DMS53 (cell line): ENCODE data around the gene LTK.
A peak's percentile ranks its signal among the peaks of the same experiment; 100 is the strongest.

Experiments used
- DNase-seq: peaks from one replicate; lab custom pipeline; 2025; lab: John Stamatoyannopoulos, UW

Gene LTK

DNA sequence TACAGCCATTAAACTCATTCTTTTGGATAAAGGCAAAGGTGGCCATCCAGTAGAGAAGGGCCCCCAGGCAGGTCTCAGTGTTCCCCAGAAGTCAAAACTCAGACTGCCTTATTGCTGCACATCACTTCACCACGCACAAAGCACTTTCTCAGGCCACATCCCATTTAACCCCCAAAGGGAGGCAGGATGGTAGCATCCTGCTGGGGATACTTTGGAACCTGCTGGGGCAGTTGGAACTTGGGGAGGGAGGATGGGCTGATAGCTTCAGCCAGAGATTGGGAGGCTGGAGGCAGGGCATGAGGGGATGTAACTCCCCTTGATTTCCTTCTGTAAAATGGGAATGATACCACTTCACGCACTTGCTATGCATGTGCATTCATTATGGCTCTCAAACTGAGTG lies 15.0 kb downstream of the LTK start:
- no peak for DNase-seq

DNA sequence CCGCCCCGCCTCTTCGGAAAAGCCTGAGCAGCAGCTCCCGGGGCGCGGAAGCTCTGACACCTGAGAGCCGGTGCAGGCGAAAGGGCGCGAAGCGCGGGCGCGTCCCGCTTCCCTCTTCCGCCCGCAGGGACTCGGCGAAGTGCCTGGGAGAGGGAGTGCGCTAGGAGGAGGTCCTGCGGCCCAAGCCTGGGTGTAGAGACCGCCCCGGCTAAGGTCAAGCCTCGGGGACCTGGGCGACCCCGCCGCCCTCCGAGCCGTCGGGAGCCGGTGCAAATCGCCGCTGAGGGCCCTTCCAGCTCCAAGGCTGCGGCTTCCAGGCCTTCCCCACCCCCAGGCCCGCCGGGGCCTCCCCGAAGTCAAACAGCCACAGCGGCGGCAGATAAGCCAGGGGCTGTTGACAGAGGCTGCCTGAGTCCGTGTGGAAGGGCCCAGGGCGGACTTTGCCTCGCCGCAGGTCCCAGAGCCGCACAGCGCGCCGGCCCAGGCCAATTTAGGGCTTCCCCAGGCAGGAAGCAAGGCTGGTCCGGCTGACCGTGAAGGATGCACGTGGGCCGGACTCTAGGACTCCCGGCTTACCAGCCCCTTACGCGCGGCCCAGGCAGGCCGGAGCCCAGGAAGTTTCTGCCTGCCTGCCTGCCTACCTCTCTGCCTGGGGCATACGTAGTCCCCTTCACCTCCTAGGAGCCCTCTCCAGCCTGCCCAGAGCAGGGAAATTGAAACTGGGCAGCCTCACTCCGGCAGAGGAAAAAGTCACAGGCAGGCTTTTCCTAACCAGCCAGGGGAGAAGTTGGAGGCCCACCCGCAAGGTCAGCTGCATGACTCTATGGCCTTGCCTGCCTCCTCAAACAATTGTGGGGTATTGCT lies 17.7 kb downstream of the LTK start:
- DNase-seq = peak; percentile 75

DNA sequence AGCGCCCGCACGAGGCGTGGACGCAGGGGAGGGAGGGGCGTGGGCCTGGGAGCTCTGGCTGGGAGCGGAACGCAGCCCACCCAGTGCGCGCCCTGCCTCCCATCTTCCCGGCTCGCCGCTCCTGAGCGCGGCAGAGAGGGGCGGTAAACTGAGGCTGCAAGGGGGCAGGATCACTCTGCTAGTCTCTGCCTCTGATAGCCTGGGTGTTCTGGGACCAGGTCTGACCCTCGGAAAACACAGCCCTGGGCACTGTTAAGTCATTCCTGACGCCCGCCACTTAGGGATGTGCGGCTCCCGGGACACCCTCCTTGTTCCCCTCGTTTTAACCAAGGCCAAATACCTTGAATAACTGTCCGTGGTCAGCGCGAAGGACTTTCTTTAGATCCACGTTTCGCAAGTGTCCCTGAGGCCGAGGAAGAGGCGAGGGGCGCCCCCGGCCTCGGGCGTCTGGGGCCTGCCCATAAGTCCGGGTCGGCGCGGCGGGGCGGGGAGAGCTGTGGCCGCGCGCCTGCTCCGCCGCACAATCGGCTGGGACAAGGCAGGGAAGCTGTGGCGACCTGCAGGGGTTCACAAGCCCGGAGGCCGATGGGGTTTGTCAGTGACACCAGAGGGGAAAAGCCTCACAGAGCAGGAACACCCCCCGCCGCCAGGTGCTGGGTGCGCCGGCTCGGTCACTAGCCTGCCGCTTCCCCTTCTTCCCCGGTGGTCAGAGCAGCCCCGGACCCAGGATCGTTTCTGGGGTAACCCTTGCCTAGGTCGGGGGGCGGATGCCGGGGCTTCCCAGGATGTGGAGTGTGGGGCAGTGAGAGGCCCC lies 18.5 kb downstream of the LTK start:
- DNase-seq = peak; percentile 78

DNA sequence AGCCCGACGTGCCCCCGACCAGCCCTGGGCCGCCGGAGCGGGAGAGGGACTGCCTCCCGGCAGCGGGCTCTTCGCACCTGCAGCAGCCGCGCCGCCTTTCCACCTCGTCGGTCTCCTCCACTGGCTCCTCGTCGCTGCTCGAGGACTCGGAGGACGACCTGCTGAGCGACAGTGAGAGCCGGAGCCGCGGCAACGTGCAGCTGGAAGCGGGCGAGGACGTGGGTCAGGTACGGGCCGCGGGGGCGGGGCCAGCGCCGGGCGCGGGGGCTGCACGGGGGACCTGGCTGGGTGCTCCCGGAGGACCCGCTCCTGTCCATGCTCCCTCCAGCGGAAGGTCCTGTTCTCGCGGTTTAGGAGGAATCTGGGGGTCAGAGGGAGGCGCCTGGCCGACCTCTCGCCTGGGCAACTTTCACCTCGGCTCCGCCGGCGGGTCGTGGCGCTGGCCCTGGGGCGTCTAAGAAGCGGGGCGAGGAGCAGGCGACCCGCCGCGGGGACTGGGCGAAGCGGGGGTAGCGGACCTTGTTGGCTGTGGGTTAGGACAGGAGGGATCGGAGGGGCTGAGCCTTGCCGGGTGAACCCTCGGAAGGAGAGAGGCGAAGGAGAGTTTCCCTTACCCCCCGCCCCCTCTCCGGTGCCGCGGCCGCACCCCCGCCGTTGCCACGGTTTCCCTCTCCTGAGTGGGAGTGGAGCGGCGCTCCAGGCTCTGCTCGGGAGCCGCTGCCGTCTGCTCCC lies 19.3 kb downstream of the LTK start:
- DNase-seq = peak; percentile 85

DNA sequence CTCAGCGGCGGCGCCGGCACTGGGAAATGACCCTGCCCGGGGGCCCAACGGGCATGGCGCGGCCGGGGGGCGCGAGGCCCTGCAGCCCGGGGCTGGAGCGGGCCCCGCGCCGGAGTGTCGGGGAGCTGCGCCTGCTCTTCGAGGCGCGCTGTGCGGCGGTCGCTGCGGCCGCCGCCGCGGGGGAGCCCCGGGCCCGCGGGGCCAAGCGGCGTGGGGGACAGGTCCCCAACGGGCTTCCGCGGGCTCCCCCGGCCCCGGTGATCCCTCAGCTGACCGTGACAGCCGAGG lies 19.8 kb downstream of the LTK start:
- no peak for DNase-seq

DNA sequence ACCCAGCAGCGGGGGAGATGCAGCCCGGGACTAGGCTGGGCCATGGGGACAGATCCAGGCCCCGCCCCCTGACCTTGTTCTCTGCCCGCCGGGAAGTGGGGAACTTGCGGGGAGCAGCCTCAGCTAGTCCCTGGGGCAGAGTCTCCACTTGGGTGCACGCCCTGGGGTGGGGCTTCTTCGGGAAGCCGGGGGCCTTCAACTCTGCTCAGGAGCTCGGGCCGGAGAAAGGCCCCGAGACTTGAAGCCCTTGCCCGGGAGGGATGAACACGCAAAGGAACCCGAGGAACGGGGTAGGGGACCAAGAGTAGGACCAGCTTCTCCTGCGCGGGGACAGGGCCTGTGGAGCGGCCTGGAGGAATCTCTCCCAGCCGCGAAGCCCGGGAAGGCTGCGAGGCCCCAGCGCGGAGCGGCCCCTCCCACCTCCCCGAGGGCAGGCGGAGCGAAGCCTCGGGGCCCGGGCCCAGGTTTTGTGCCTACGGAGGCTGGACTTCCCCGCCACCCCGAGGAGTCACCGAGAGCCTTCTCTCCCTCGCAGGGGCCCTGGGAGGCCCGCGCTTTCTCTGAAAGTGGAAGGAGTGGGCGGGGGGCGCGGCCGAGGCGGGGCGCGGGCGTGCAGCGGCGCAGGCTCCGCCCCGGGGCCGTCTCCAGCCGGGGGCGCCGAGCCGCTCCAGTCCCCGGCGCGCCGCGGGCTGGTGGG lies 20.3 kb downstream of the LTK start, which contains the start of gene ITPKA:
Gene ITPKA (plus strand): TSS at position 670 of the 697 bp plus-strand sequence. CDS start 54 bp downstream, outside the sequence.
- peak; percentile 89 for DNase-seq

DNA sequence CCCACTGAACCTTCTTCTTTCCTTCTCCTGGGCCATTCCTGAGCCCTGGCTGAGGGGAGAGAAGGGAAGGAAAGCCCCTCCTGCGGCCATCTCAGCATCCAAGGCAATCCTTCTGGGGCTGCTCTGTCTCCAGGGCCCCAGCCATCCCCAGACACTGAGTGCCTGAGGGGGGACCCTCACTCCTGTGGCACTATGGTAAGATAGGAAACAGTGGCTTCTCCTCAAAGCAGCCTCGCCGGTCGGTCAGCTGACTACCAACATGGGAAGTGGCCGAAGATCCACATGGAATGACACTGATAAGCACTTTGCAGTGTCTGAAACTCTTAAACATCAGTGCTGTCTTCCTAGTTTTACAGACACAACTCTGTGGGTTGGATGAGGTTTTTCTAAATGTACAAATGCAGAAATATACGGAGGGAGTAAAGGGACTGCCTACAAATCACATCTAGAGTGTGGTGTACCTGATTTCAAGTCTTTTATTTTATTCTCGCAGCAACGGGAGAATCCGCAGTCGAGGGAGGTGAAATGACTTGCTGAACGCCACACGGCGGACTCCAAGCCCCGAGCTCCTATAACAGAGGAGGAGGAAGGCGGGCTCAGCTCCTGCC lies 20.9 kb downstream of the LTK start:
- peak; percentile 59 for DNase-seq

DNA sequence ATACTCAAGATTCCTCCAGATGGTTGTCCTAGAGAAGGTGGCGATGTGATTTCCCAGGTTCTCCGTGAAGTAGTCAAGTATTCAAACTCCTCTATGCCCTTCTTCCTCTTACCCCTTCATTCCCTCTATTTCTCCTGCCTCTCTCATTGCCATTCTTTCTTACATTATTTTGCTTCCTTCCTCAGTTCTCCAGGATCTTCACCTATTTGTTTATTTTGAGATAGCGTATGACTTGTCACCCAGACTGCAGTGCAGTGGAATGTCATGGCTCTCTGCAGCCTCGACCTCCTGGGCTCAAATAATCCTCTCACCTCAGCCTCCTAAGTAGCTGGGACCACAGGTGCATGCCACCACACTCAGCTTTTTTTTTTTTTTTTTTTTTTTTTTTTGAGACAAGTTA lies 21.7 kb downstream of the LTK start:
- DNase-seq = no peak

DNA sequence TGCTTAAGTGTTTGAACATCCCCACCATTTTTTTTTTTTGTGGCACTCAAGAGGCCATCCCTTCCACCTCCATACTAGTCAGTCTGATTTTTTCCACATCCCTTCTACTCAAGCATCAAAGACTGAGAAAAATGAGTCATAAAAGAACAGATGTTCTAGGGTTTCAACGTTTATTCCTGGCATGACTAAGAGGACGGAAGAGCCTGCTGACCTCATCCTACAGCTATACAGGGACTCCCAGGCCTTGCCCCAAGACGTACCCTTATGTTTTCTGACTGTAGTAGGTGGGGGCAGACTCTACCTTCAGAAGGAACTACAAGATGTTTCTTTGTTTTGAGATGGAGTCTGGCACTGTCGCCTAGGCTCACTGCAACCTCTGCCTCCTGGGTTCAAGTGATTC lies 23.3 kb downstream of the LTK start:
- DNase-seq = peak; percentile 94

DNA sequence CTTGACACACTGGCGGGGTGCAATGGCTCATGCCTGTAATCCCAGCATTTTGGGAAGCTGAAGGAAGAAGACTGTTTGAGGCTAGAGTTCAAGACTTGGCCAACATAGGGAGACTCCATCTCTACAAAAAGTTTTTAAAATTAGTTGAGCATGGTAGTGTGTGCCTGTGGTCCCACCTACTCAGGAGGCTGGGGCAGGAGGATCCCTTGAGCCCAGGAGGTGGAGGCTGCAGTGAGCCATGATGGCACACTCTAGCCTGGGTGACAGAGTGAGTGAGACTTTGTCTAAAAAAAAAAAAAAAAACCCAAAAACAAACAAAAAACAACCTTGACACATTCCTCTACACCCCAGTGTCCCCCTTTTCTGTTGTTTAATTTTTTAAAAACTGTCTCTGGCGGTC lies 24.0 kb downstream of the LTK start:
- no peak for DNase-seq

DNA sequence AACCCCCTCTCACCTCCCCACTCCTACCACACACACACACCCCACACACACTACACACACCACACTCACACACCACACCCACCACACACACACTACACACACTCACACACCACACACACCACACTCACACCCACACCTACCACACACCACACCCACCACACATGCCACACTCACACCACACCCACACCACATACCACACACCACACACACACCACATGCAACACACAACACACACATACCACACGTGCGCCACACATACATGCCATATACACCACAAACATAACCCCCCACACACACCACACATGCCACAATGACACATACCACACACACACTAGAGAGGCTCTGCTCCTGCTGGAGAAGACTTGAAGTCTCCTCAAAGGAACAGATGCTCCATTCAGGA lies 25.8 kb downstream of the LTK start:
- no peak for DNase-seq

DNA sequence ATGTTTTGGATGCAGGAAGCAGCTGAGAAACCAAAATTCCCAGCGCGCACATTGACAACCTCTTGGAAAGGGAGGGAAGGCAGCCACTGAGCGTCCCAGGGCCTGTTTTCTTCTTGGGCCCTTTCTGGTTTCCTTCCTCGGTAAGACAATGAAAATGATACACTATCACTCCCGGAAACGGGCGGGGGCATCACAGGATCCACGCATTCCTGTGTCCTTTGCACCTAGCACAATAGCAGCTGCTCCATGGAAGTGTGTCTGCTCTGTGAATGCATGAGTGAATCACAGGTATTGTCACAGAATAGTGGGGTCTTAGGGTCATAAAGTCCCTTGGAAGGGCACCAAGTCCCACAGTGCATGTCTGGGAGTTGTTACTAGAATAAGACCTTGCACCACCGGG lies 26.2 kb downstream of the LTK start:
- no peak for DNase-seq

DNA sequence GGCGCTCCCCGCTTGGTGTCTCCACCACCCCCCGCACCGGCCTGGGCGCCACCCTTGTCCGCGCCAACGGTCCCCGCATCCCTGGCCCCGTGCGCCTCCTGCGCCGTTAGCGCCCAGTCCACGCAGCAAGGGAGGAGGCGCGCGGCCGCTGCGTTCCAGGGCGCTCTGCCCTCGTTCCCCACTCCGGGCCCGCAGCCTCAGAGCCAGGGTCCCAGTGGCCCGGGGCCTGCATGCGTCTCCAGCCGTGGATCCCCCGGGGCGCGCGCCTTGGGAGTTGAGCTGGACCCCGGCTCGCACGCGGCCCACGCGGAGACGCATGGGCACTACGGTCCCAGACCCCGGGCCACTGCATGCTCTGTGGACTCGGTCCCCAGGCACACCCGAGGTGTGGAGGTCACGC lies 27.3 kb downstream of the LTK start:
- DNase-seq = no peak

DNA sequence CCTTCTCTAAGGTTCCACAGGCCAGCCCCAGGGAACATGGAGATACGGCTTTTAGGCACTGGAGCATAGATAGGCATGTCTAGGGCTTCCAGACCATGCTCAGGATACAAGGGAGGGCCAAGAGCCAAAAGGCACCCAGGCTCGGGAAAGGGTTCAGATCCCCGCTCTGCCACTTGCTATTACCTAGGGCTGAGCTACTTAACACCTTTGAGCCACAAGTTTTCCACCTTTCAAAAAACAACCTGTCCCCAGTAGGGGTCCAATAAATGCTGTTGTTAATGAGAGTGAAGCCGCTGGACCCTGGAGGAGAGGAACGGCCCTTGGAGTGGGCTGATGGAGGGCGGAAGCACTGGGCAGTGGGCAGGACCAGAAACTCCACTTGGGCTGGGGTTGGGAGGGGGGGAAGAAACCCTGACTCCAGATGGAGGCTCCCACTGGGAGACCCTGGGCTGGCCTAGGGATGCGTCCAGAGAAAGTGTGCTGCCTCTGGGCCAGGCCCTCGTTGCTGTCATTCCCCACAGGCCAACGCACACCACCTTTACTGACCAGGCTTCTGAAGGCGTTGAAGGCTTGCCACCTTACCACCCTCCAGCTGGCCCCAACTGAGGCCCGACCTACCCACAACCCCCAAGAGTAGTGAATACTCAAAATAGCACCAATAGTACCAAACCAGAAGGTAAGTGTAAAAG lies 28.5 kb downstream of the LTK start:
- DNase-seq = no peak

DNA sequence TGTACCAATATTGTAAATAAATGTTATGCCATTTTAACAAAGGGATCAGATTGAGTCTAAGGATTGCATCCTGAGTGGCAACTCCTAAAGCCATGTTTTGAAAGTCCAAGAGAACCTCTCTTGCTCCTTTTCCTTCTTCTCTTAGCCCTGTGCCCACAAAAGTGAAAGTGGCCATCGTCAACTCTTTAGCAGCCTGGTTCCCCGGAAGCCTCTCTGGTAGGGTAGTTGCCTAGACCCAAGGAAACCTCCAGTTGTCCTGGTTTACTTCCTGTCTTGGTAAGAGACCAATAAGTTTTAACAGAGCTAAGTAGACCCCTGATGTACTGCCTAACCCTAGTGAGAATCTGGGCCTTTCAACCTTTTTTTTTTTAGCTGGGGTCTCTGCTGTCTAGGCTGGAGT lies 30.1 kb downstream of the LTK start:
- no peak for DNase-seq

DNA sequence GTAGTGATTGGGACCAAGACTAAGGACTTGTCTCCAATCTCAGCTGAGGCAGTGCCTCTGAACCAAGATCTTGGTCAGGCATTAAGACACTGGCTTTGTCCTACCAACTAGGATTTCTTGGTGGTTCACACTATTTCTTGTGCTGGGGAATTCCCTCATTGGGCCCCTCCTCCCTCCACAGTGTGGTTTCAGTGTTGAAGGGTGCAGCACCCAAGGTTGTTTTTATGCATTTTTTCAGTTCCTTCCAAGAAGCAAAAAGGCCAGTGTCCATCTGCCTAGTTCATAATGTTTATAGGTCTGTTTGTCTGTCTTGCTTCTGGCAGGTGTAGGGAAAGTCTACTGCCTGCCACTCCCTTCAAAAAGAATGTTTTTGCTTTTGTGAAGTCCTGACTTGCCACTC lies 30.5 kb downstream of the LTK start:
- no peak for DNase-seq

DNA sequence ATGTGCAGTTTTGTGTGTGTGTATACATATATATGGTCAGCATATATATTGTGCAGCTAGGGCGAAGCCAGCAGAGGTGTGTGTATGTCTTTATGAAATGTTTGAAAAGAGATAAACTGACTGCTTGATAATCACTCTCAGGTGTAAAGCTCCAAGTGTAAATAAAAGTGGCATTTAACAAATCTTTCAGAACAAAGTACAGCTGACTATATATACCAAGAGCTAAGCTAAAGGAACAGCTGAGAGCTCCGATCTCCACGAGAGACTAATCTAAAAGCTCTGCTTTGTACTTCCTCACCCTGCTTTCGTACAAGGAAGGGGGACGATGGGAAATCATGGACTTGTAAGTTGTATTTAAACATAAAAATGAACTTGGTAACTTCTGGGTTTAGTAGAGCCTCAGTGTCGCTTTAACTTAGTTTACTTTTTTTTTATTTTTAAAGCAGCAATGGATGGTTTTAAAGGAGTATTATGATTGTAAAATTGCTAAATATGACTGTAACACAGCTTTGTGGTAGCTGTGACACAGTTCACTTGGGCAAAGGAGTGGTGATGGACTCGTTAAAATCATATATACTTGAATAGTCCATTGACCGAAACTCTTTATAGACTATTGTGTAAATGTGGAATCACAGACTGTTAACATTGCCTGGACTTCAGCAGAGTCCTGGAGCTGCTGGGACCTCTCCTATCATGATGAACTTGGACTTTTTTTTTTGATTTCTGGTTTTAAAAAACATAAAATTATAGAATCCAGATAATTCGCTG lies 31.3 kb downstream of the LTK start:
- no peak for DNase-seq

DNA sequence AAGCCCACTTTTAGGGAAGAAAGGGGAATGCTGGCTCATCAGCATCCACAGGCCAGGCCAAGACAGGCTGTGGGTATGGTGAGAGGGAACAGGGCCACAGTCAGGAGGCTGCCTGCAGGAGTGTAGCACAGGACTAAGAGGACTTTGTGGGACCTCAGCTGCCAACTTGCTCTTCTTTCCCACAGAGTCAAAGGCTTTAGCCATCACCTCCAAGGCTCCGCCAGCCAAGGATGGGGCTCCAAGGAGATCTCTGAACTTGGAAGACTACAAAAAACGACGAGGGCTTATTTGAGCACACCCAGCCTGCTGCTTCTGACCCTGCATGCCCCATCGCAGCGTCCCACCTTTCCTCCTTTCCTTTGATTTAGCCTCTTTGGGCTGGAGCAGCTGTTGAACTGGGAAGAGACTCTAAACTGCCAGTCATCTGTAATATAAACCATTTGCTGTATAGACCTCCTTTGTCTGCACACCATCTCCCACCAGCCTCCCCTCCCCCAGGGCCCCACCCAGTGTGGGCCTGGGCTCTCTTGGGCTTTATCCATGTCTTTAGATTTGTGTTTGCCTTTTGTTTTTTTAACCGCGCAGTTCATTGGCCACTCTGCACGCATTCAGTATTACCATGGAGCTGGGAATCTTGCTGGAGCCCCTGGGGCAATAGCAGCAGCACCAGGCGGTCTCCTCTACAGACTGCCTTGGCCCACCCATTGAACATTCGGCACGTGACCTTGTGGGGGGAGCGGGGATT lies 33.1 kb downstream of the LTK start:
- DNase-seq = no peak

DNA sequence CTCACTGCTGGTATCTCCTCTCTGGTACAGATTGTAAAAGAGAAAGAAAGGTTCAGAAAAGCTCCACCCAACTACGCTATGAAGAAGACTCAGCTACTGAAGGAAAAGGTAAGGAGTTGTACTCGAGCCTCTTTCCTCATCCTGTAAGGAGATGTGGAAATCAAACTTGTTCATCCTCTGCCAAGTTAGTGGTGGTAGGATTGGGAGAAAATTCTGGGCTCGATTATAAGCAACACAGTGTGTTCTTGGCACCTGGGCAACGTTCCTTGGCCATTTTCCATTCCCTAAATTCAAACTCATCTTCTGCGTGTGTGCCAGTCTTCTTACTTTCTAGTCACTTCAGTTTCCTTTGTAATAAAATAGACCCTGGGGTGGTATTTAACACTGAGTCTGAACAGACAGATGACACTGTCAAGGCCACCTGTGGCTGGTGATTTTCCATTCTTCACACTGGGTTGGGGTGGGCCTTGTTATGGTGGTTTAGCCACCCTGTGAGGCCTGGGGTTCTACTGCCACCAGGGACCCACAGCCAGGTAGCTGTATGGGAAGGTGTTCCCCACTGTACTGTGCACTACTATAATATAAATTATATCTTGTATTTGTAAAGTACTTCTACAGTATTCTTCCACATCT lies 37.1 kb downstream of the LTK start:
- no peak for DNase-seq
